ENCODE measurements around the gene ZNF846. TPM values are rescaled to one million over a fixed set of nuclear protein-coding genes. Genes with fewer than 3 reads are reported as not detected.
"Not testable (repeated sequence)": the region's sequence is repeated elsewhere in the genome, so short reads cannot be mapped to it uniquely, and the experiment has no call there.

Gene ZNF846
- 0.20 and 2.4 TPM in 2 replicates for total RNA-seq (2014; rRNA removed; shearing (Covaris generic); ENCODE audit: low replicate concordance)

DNA sequence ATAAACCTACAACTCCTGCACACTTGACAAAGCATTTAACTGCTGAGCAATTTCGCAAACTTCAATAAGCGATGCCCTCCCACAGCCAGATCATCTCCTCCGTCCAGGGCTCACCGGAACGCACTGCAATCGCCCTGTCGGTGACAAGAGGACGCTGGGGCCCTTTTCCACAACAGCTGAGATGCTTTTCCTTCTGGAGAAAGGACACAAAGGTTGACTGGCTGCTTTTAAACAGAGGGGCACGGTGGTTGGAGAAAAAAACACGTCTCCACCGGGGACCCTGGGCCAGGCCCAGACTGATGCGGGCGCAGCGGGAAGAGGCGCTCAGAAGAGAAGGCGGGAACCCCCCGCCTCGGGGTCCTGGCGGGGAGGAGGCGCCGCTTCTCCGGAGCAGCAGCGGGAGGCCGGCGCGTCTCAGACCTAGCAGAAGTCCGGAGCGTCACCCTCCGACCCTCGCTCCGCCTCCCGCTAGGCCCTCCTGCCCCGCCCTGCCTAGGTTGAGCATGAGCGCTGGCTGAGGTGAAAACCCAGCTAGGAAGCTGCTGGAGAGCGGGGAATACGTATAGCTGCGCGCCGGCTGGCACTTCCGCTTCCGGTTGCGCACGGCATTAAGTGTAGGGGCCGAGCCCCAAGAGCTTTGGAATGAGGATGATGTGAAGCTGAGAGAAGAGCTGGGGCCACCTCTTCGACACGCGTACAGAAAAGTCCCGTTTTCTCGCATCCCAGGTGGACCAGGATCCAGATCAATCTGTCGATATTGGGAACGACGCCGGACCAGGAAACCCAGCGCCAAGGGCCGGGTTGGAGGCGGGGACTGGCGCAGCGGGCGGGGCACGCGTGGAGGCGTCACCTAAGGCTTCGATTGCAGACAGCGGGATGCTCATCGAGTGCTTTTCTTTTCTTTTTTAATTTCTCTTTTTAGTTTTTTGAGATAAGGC, at the start of gene ZNF846:
ZNF846 (minus strand) TSS at position 564 of the 938 bp plus-strand sequence. CDS start 3,788 bp downstream, outside the sequence.
- H3K9me3 ChIP-seq, result peaks cover 35% of the 10 kb centered on the region

GRCh38 chr19:9818175-9818733, 49.7 kb upstream of the ZNF846 start:
- H3K4me3 ChIP-seq, result peak overlapping the region; percentile 89
- DNase-seq, result no peak
- peaks cover 47% of the 10 kb centered on the region for H3K36me3 ChIP-seq
- peaks cover 19% of the 10 kb centered on the region for H3K9me3 ChIP-seq
- no peaks in the 10 kb centered on the region for H3K27me3 ChIP-seq

More for the DNA sequence above, at the start of gene ZNF846:
- DNase-seq, result peak; percentile 99
- peak within 1 kb of the TSS; percentile 68 for H3K4me3 ChIP-seq
- H3K27me3 ChIP-seq, result no peaks in the 10 kb centered on the region
- H3K36me3 ChIP-seq, result no peaks in the 10 kb centered on the region

GRCh38 chr19:9811139-9811538, 42.6 kb upstream of the ZNF846 start:
- DNase-seq, result no peak
- Histone ChIP-seq H3K9me3 (peaks cover 9% of the 10 kb centered on the region), H3K36me3 (peaks cover 90% of the 10 kb centered on the region), H3K4me3 (no peak overlapping the region), H3K27me3 (no peaks in the 10 kb centered on the region)

DNA sequence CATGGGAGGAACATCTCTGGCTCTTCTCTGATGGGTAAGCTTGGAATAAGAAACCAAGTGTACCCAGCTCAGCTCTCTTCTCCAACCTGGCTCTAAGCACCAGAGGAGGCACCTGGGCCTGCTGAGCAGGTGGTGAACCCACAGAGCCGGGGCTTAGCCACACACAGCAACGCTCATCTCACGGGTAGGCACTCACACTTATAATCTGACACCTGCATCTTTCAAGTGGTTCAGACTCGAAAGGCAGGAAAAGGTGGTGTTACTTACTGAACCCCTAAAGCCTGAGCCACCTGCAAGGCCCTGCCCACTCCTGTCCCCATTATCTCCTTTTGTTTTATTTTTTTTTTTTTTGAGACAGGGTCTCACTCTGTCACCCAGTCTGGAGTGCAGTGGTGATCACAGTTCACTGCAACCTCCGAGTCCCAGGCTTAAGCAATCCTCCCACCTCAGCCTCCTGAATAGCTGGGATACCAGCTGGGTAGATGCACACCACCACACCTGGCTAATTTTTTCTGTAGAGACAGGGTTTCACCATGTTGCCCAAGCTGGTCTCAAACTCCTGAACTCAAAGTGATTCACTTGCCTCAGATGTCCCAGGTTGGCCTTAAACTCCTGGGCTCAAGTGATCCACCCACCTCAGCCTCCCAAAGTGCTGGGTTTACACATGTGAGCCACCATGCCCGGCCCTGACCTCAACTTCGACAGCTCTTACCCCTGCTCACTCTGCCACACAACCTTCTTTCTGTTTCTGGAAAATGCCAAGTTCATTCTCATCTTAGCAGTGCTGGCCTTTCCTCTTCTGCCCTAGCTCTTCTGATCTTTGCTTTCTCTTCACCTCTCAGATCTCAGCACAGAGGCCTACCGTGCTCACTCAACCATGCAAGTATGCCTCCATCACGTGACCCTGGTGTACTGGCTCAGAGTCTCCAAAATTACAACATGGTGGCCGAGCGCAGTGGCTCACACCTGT, 40.6 kb upstream of the ZNF846 start:
- H3K4me3 ChIP-seq, result no peak overlapping the region
- no peaks in the 10 kb centered on the region for H3K9me3 ChIP-seq
- peaks cover 85% of the 10 kb centered on the region for H3K36me3 ChIP-seq
- no peak for DNase-seq
- no peaks in the 10 kb centered on the region for H3K27me3 ChIP-seq

DNA sequence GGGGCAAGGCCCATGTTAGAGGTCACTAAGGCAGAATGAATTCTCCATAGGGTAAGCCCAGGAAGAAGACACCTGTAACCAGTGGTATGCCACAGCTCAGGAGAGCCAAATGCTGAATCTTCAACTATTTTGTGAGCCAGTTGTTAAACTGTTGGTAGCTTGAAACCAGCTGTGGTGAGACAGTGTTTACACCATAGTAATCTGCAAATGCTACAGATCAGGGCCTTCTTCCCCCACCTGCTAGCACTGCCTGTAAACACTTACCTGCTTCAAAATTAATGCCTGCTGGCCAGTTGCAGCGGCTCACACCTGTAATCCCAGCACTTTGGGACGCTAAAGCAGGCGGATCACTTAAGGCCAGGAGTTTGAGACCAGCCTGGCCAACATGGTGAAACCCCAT, 38.3 kb upstream of the ZNF846 start:
- Histone ChIP-seq H3K4me3 (no peak overlapping the region), H3K9me3 (no peaks in the 10 kb centered on the region), H3K36me3 (peaks cover 78% of the 10 kb centered on the region), H3K27me3 (no peaks in the 10 kb centered on the region)
- no peak for DNase-seq

GRCh38 chr19:9801976-9802375, 33.4 kb upstream of the ZNF846 start:
- Histone ChIP-seq H3K9me3 (no peaks in the 10 kb centered on the region), H3K4me3 (no peak overlapping the region), H3K27me3 (no peaks in the 10 kb centered on the region), H3K36me3 (peaks cover 33% of the 10 kb centered on the region)
- no peak for DNase-seq

DNA sequence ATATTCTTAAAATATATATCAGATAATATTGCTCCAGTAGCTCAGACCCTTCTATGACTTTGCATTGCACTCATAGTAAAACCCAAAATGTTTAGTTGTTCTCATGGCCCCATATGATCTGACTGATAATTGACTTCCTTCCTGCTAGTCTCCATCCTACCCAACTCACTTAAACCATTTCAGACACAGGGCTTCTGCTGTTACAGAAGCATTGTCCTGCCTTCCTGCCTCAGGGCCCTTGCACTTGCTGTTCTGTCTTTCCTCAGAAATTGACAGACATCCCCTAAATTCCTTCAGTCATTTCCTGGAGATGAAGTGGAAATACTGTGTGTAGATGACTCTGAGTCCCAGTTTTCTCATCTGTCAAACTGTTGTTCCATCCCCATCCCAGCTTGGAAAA, 30.6 kb upstream of the ZNF846 start:
- DNase-seq, result no peak
- H3K27me3 ChIP-seq, result no peaks in the 10 kb centered on the region
- H3K9me3 ChIP-seq, result no peaks in the 10 kb centered on the region
- no peak overlapping the region for H3K4me3 ChIP-seq
- peaks cover 11% of the 10 kb centered on the region for H3K36me3 ChIP-seq

GRCh38 chr19:9797871-9798270, 29.3 kb upstream of the ZNF846 start:
- H3K27me3 ChIP-seq, result no peaks in the 10 kb centered on the region
- DNase-seq, result no peak
- no peak overlapping the region for H3K4me3 ChIP-seq
- H3K9me3 ChIP-seq, result no peaks in the 10 kb centered on the region
- peaks cover 3% of the 10 kb centered on the region for H3K36me3 ChIP-seq

DNA sequence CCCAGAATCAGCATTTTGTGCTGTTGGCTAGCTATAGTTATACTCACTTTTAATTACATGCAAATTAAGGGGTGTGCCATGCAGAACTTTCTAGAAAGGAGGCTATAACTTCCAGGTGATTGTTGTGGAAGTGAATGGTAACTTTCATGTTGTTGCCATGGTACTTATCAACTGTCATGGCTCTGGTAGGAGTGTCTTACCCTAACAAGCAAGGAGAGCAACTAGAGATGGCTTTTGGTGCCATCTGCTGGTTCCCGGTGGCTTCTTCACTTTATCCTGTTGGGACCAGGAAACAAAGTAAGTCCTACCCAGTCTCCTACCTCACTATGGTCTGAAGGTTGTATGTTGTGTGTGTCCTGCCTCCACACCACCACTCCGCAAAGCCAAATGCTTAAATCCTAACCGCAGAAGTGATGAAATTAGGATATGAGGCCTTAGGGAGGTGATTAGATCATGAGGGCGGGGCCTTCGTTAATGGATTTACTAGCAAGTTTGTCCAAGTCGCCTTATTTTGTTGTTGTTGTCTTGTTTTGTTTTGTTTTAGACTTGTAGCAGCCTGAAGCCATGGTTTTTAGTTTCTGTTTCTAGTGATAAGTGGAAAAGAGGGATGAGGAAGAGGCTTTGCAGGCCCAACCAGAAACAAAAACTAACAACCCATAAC, 27.7 kb upstream of the ZNF846 start:
- Histone ChIP-seq H3K27me3 (no peaks in the 10 kb centered on the region), H3K9me3 (no peaks in the 10 kb centered on the region), H3K36me3 (no peaks in the 10 kb centered on the region; the same call in 1 of the 2 replicates), H3K4me3 (no peak overlapping the region)
- DNase-seq, result peak; percentile 77

DNA sequence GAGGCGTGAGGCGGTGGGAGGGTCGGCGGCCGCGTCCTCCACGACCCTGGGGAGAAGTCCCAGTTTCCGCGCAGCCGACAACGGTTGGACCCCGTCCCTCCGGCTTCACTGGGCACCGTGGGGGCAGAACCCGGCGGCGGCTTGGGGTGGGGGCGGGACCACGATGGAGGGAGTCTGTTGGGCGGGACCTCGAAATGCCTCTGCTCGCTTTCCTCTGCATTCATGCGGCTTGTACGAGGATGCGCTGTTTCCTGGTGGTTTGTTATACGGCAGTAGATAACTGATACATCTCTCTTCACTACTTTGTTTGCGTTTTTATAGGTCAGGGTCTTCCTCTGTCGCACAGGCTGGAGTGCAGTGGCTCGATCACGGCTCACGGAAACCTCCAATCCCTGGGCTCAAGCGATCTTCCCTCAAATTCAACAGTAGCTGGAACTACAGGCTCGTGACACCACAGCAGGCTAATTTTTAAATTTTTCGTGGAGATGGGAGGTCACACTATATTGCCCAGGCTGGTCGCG, 24.6 kb upstream of the ZNF846 start:
- peak overlapping the region; percentile 34 for H3K4me3 ChIP-seq
- no peaks in the 10 kb centered on the region for H3K36me3 ChIP-seq
- H3K27me3 ChIP-seq, result no peaks in the 10 kb centered on the region
- DNase-seq, result peak; percentile 19
- H3K9me3 ChIP-seq, result no peaks in the 10 kb centered on the region

GRCh38 chr19:9792206-9793070, 23.9 kb upstream of the ZNF846 start:
- DNase-seq, result peak; percentile 80
- no peaks in the 10 kb centered on the region for H3K9me3 ChIP-seq
- H3K27me3 ChIP-seq, result no peaks in the 10 kb centered on the region
- no peaks in the 10 kb centered on the region for H3K36me3 ChIP-seq
- peak overlapping the region; percentile 48 for H3K4me3 ChIP-seq

- no peaks in the 10 kb centered on the region for H3K9me3 ChIP-seq
- peak; percentile 87 for DNase-seq
- H3K36me3 ChIP-seq, result no peaks in the 10 kb centered on the region
- no peaks in the 10 kb centered on the region for H3K27me3 ChIP-seq
- peak overlapping the region; percentile 48 for H3K4me3 ChIP-seq
Measured at GRCh38 chr19:9791552-9792205, 23.1 kb upstream of the ZNF846 start.

- H3K36me3 ChIP-seq, H3K27me3 ChIP-seq, DNase-seq, H3K9me3 ChIP-seq: not testable (repeated sequence)
- H3K4me3 ChIP-seq, result peak overlapping the region; percentile 48
Measured at GRCh38 chr19:9791073-9791367, 22.5 kb upstream of the ZNF846 start.

DNA sequence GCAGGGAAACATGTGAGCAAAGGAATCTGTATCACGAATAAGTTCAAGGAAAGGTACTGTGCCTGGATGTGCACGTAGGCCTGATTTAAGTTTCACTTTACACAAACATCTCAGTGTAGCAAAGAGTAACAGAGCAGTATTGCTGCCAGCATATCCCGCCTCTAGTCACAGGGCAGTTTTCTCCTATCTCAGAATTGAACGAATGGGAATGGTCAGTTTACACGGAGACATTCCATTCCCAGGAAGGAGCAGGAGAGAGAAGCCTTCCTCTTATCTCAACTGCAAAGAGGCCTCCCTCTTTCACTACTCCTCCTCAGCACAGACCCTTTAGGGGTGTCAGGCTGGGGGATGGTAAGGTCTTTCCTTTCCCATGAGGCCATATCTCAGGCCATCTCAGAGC, 21.0 kb upstream of the ZNF846 start:
- not testable (repeated sequence) for DNase-seq, H3K4me3 ChIP-seq, H3K36me3 ChIP-seq, H3K9me3 ChIP-seq, H3K27me3 ChIP-seq

GRCh38 chr19:9789066-9789465, 20.5 kb upstream of the ZNF846 start:
- no peaks in the 10 kb centered on the region for H3K27me3 ChIP-seq
- no peak for DNase-seq
- no peak overlapping the region for H3K4me3 ChIP-seq
- no peaks in the 10 kb centered on the region for H3K9me3 ChIP-seq
- H3K36me3 ChIP-seq, result no peaks in the 10 kb centered on the region
